IMR-90 (cell line): ENCODE results near the gene SRRM4. TPM values are rescaled to one million over a fixed set of nuclear protein-coding genes. Genes with fewer than 3 reads are reported as not detected.

Experiments
- ATAC-seq: fragments of 200-7000 bp; cut with Tn5 transposase; 2 replicates; pipeline ENCODE4 v1.9.1; 2020; ENCODE audit warnings: low read depth, mild to moderate bottlenecking, moderate library complexity
- BruUV-seq: library from RNA; stranded (reverse); fragments of 400-500 nt; replicated peaks from 2 replicates; lab custom pipeline; 2021; lab: Mats Ljungman, UMichigan
- CTCF ChIA-PET: fragments of 300-600 bp; formaldehyde crosslinking; extraction: SDS; loops from one replicate; lab custom pipeline; 2021; ENCODE audit warnings: antibody characterized with exemption; lab: Yijun Ruan, JAX
- POLR2A ChIA-PET: fragments of 300-600 bp; sonication (Branson Sonifier 250); formaldehyde crosslinking; loops from one replicate; lab custom pipeline; 2022; ENCODE audit warnings: antibody characterized with exemption; ENCODE audit not compliant: unreplicated experiment; lab: Charles Lee
- DNase-seq: peaks from one replicate; pipeline ENCODE4 v3.0.0; 2013
- H2AFZ ChIP-seq: replicated peaks from 2 replicates; pipeline ENCODE3; 2013; ENCODE audit warnings: low read length, mild to moderate bottlenecking; ENCODE audit not compliant: poor library complexity
- H2AK5ac ChIP-seq: 2 replicates; pipeline ENCODE4 v1.6.1; 2013; ENCODE audit warnings: low read depth, low read length, inconsistent platforms
- H2AK9ac ChIP-seq: replicated peaks from 2 replicates; pipeline ENCODE3; 2013; ENCODE audit warnings: mild to moderate bottlenecking, low read depth, low read length, moderate library complexity; ENCODE audit not compliant: poor library complexity
- H2BK120ac ChIP-seq: 2 replicates; pipeline ENCODE4 v1.6.1; 2013; ENCODE audit warnings: low read depth, low read length, inconsistent platforms
- H2BK15ac ChIP-seq: 3 replicates; pipeline ENCODE4 v1.6.1; 2013; ENCODE audit warnings: low read depth, low read length, inconsistent platforms
- H2BK20ac ChIP-seq: 2 replicates; pipeline ENCODE4 v1.6.1; 2013; ENCODE audit warnings: low read depth, mild to moderate bottlenecking, inconsistent platforms, low read length, moderate library complexity
- H2BK5ac ChIP-seq: 2 replicates; pipeline ENCODE4 v1.6.1; 2013; ENCODE audit warnings: mild to moderate bottlenecking, low read depth, low read length, inconsistent platforms; ENCODE audit not compliant: poor library complexity, severe bottlenecking
- H3K14ac ChIP-seq: replicated peaks from 2 replicates; pipeline ENCODE4 v1.6.1; 2013; ENCODE audit warnings: low read depth, low read length, inconsistent platforms
- H3K18ac ChIP-seq: 2 replicates; pipeline ENCODE4 v1.6.1; 2013; ENCODE audit warnings: low read depth, low read length, control low read depth
- H3K23ac ChIP-seq: 2 replicates; pipeline ENCODE4 v1.6.1; 2013; ENCODE audit warnings: low read depth, low read length, inconsistent platforms
- H3K27ac ChIP-seq: 2 replicates; pipeline ENCODE4 v1.5.1; 2013; ENCODE audit warnings: mild to moderate bottlenecking, control low read depth, low read length; ENCODE audit not compliant: insufficient read depth
- H3K27me3 ChIP-seq: 2 replicates; pipeline ENCODE4 v1.6.1; 2013; ENCODE audit warnings: low read length; ENCODE audit not compliant: control insufficient read depth, insufficient read depth
- H3K36me3 ChIP-seq: 2 replicates; pipeline ENCODE4 v1.6.1; 2013; ENCODE audit warnings: low read length, mixed read lengths; ENCODE audit not compliant: control insufficient read depth, insufficient read depth
- H3K4ac ChIP-seq: 2 replicates; pipeline ENCODE4 v1.6.1; 2013; ENCODE audit warnings: low read depth, low read length, inconsistent platforms
- H3K4me1 ChIP-seq: 2 replicates; pipeline ENCODE4 v1.6.1; 2013; ENCODE audit warnings: low read length, mixed read lengths; ENCODE audit not compliant: control insufficient read depth, insufficient read depth
- H3K4me2 ChIP-seq: 2 replicates; pipeline ENCODE4 v1.6.1; 2013; ENCODE audit warnings: low read depth, mild to moderate bottlenecking, control low read depth, low read length, moderate library complexity
- H3K4me3 ChIP-seq: 2 replicates; pipeline ENCODE4 v1.5.1; 2013; ENCODE audit warnings: low read depth, mild to moderate bottlenecking, control low read depth, low read length, moderate library complexity; ENCODE audit not compliant: insufficient read depth
- H3K56ac ChIP-seq: 2 replicates; pipeline ENCODE4 v1.6.1; 2013; ENCODE audit warnings: low read length, inconsistent platforms; ENCODE audit not compliant: insufficient read depth; ENCODE audit errors: extremely low read depth
- H3K79me1 ChIP-seq, 2 experiments: 2 replicates each; pipeline ENCODE4 v1.6.1; 2013; ENCODE audit warnings: low read length in 2 of 2, inconsistent platforms in 1 of 2, low read depth in 1 of 2
- H3K9ac ChIP-seq: 2 replicates; pipeline ENCODE4 v1.6.1; 2013; ENCODE audit warnings: low read depth, low read length, control low read depth
- H3K9me1 ChIP-seq: 2 replicates; pipeline ENCODE4 v1.6.1; 2013; ENCODE audit warnings: low read length, inconsistent platforms; ENCODE audit not compliant: insufficient read depth
- H3K9me3 ChIP-seq: 2 replicates; pipeline ENCODE4 v1.6.1; 2013; ENCODE audit warnings: low read length; ENCODE audit not compliant: control insufficient read depth, insufficient read depth
- H4K20me1 ChIP-seq: 2 replicates; pipeline ENCODE4 v1.6.1; 2013; ENCODE audit warnings: low read length, inconsistent platforms; ENCODE audit not compliant: insufficient read depth
- H4K5ac ChIP-seq: 2 replicates; pipeline ENCODE4 v1.6.1; 2013; ENCODE audit warnings: mild to moderate bottlenecking, low read depth, low read length, control low read depth
- H4K8ac ChIP-seq, 2 experiments: 2 replicates each; pipeline ENCODE4 v1.6.1; 2013; ENCODE audit warnings: low read depth in 2 of 2, low read length in 2 of 2, control low read depth in 1 of 2, inconsistent platforms in 1 of 2
- H4K91ac ChIP-seq: 2 replicates; pipeline ENCODE4 v1.6.1; 2013; ENCODE audit warnings: low read depth, low read length, inconsistent platforms; ENCODE audit not compliant: insufficient read depth
- BHLHE40 ChIP-seq: fragments of 150-350 bp; IDR thresholded peaks from 2 replicates; pipeline ENCODE4 v1.6.1; 2016; ENCODE audit warnings: mild to moderate bottlenecking, low read depth, low read length
- CEBPB ChIP-seq: IDR thresholded peaks from 2 replicates; pipeline ENCODE4 v1.6.1; 2012; ENCODE audit warnings: low read depth, low read length, improper control_type of control experiment
- CHD1 ChIP-seq: IDR thresholded peaks from 2 replicates; pipeline ENCODE4 v1.6.1; 2012; ENCODE audit warnings: low read depth, low read length, improper control_type of control experiment
- CTCF ChIP-seq: conservative IDR thresholded peaks from 2 replicates; pipeline ENCODE4 v1.5.1; 2012; ENCODE audit warnings: mild to moderate bottlenecking, low read depth, low read length, improper control_type of control experiment
- ELK1 ChIP-seq: fragments of 150-350 bp; IDR thresholded peaks from 2 replicates; pipeline ENCODE4 v1.6.1; 2016; ENCODE audit warnings: low read depth, mild to moderate bottlenecking, low read length, moderate library complexity, borderline replicate concordance
- FOS ChIP-seq: fragments of 150-350 bp; IDR thresholded peaks from 2 replicates; pipeline ENCODE4 v1.6.1; 2016; ENCODE audit warnings: low read depth, low read length
- MAFK ChIP-seq: IDR thresholded peaks from 2 replicates; pipeline ENCODE4 v1.6.1; 2012; ENCODE audit warnings: low read depth, low read length, improper control_type of control experiment
- MAZ ChIP-seq: IDR thresholded peaks from 2 replicates; pipeline ENCODE4 v1.6.1; 2012; ENCODE audit warnings: low read depth, mild to moderate bottlenecking, low read length, improper control_type of control experiment, moderate library complexity, borderline replicate concordance
- MXI1 ChIP-seq: IDR thresholded peaks from 2 replicates; pipeline ENCODE4 v1.6.1; 2012; ENCODE audit warnings: low read depth, mild to moderate bottlenecking, low read length, moderate library complexity, borderline replicate concordance
- NFE2L2 ChIP-seq: fragments of 150-350 bp; IDR thresholded peaks from 2 replicates; pipeline ENCODE4 v1.6.1; 2016; ENCODE audit warnings: low read depth, mild to moderate bottlenecking, low read length
- POLR2A ChIP-seq: IDR thresholded peaks from 2 replicates; pipeline ENCODE4 v1.6.1; 2012; ENCODE audit warnings: mild to moderate bottlenecking, low read depth, low read length
- RAD21 ChIP-seq: IDR thresholded peaks from 2 replicates; pipeline ENCODE4 v1.6.1; 2012; ENCODE audit warnings: low read length, improper control_type of control experiment
- RCOR1 ChIP-seq: IDR thresholded peaks from 2 replicates; pipeline ENCODE4 v1.6.1; 2012; ENCODE audit warnings: mild to moderate bottlenecking, low read length, improper control_type of control experiment; ENCODE audit not compliant: insufficient replicate concordance
- RFX5 ChIP-seq: IDR thresholded peaks from 2 replicates; pipeline ENCODE4 v1.8.0; 2012; ENCODE audit warnings: low read depth, mild to moderate bottlenecking, low read length, moderate library complexity
- SMC3 ChIP-seq: fragments of 150-350 bp; IDR thresholded peaks from 2 replicates; pipeline ENCODE4 v1.6.1; 2016; ENCODE audit warnings: low read depth, mild to moderate bottlenecking, antibody characterized with exemption, low read length, moderate library complexity
- USF2 ChIP-seq: fragments of 150-350 bp; IDR thresholded peaks from 2 replicates; pipeline ENCODE4 v1.6.1; 2017; ENCODE audit warnings: mild to moderate bottlenecking, antibody characterized with exemption, low read length, low read depth
- WGBS, 2 experiments: methylation state at CpG; one replicate each; pipeline versions ENCODE4 v1.1.5 to v1.1.7; 2013; ENCODE audit warnings: missing lambda C conversion rate in 2 of 2; ENCODE audit not compliant: insufficient read length in 1 of 2; ENCODE audit errors: extremely low coverage in 2 of 2; 5-methylcytosine and 5-hydroxymethylcytosine counted together
- dilution Hi-C: fragments of 300-500 bp; cut with HindIII; formaldehyde crosslinking; loops from one replicate; pipeline ENCODE4 v1.14.3; 2018; ENCODE audit warnings: low sequenced_read_pairs; ENCODE audit not compliant: unreplicated experiment
- in situ Hi-C: fragments of 300-500 bp; cut with MboI; formaldehyde crosslinking; loops from 3 replicates; pipeline ENCODE4 v1.14.3; 2019; ENCODE audit warnings: low sequenced_read_pairs, inconsistent platforms, mixed read lengths
- intact Hi-C: fragments of 100-400 bp; cut with micrococcal nuclease; formaldehyde crosslinking; loops from 2 replicates; pipeline ENCODE4 v1.10.0; 2022
- polyA plus RNA-seq, 3 experiments: library from polyadenylated mRNA; depleted of rRNA; stranded (reverse); fragments of >200 nt; gene quantifications; 2 replicates each; pipeline ENCODE4 v1.2.3, GENCODE V29; 2012; ENCODE audit warnings: low replicate concordance in 1 of 3
- total RNA-seq: library from RNA; depleted of rRNA; stranded (reverse); fragments of >200 nt; gene quantifications from 2 replicates; pipeline ENCODE4 v1.2.3, GENCODE V29; 2012

The SRRM4 gene
- total and polyA plus RNA-seq, 2 of the 4 experiments (the other 2 are of a cell fraction) = not detected

- no peak overlapping the region for H3K27ac ChIP-seq
- H2AK5ac ChIP-seq = no peak overlapping the region
- H3K9me1 ChIP-seq = no peaks in the 10 kb centered on the region
- H3K9ac ChIP-seq = no peak overlapping the region
- H3K4me3 ChIP-seq = no peak overlapping the region
- no peak overlapping the region for H2BK15ac ChIP-seq
- intact Hi-C loops (loop anchor here (10.0 kb wide), 2 partner anchors 565 to 575 kb away; no protein-coding TSS in a partner anchor), dilution Hi-C loops (no loop called here), in situ Hi-C loops (no loop called here)
- no peak overlapping the region for H3K4ac ChIP-seq
- H3K9me3 ChIP-seq = peaks cover 6% of the 10 kb centered on the region; the same call in 1 of the 2 replicates
- H4K5ac ChIP-seq = no peak overlapping the region
- 0% methylated on average over 1 of the region's 17 CpGs; no CpG with 5 or more reads in 1 of the 2 experiments for WGBS, 2 experiments
- no peak overlapping the region for H4K8ac ChIP-seq
- H3K4me2 ChIP-seq = no peak overlapping the region
- ChIA-PET CTCF (no interaction called here), POLR2A (no interaction called here)
- H2BK120ac ChIP-seq = no peak overlapping the region
- H2BK20ac ChIP-seq = no peak overlapping the region
- no peak overlapping the region for H2AK9ac ChIP-seq
- H3K56ac ChIP-seq = no peak overlapping the region
- no peaks in the 10 kb centered on the region for H3K79me1 ChIP-seq
- no peak overlapping the region for H4K91ac ChIP-seq
- no TSS peak for BruUV-seq
- H2AFZ ChIP-seq = no peak overlapping the region
- H4K20me1 ChIP-seq = no peaks in the 10 kb centered on the region
- no peak overlapping the region for H3K14ac ChIP-seq
- TF ChIP-seq FOS (no peak), CEBPB (no peak), RAD21 (peak; percentile 40; the same call in 1 of the 2 replicates), SMC3 (peak; percentile 29; the same call in 1 of the 2 replicates), MXI1 (no peak), CTCF (peak; percentile 41), USF2 (no peak), MAFK (no peak), BHLHE40 (no peak), MAZ (no peak), RFX5 (no peak), ELK1 (no peak), POLR2A (no peak), NFE2L2 (no peak), CHD1 (no peak), RCOR1 (no peak)
- no peaks in the 10 kb centered on the region for H3K27me3 ChIP-seq
- no peak overlapping the region for H3K23ac ChIP-seq
- H2BK5ac ChIP-seq = no peak overlapping the region
- H3K18ac ChIP-seq = no peak overlapping the region
- no peaks in the 10 kb centered on the region for H3K4me1 ChIP-seq
- H3K36me3 ChIP-seq = no peaks in the 10 kb centered on the region
- peak; percentile 24 for DNase-seq
- 0 out of 2 replicates have a peak, but pooled peaks have one; percentile 32 for ATAC-seq
Measured at GRCh38 chr12:118979763-118980406, 1.5 kb upstream of the SRRM4 start.
